A549 (cell line): ENCODE results near the gene MAGI2.

ENCODE experiments used
- CEBPB ChIP-seq, 2 experiments: fragments of >200 bp in 1 of 2; sonication (Bioruptor Twin) in 1 of 2; formaldehyde crosslinking in 1 of 2; IDR thresholded peaks; 2 replicates each; pipeline ENCODE4 v1.6.1; 2012 to 2016
- TF ChIP-seq, protein P1 (sequence below): fragments of 150-350 bp; IDR thresholded peaks from 2 replicates; pipeline ENCODE4 v1.6.1; 2014; ENCODE audit warnings: low read depth, mild to moderate bottlenecking, low read length
- TF ChIP-seq, protein P2 (sequence below): fragments of >200 bp; sonication (Bioruptor Twin); formaldehyde crosslinking; IDR thresholded peaks from 3 replicates; pipeline ENCODE4 v1.5.1; 2016
- TF ChIP-seq, protein P3 (sequence below): fragments of 200-600 bp; sonication (generic); IDR thresholded peaks from 2 replicates; pipeline ENCODE4 v1.6.1; 2016; ENCODE audit warnings: antibody characterized with exemption, mild to moderate bottlenecking, moderate library complexity

DNA sequence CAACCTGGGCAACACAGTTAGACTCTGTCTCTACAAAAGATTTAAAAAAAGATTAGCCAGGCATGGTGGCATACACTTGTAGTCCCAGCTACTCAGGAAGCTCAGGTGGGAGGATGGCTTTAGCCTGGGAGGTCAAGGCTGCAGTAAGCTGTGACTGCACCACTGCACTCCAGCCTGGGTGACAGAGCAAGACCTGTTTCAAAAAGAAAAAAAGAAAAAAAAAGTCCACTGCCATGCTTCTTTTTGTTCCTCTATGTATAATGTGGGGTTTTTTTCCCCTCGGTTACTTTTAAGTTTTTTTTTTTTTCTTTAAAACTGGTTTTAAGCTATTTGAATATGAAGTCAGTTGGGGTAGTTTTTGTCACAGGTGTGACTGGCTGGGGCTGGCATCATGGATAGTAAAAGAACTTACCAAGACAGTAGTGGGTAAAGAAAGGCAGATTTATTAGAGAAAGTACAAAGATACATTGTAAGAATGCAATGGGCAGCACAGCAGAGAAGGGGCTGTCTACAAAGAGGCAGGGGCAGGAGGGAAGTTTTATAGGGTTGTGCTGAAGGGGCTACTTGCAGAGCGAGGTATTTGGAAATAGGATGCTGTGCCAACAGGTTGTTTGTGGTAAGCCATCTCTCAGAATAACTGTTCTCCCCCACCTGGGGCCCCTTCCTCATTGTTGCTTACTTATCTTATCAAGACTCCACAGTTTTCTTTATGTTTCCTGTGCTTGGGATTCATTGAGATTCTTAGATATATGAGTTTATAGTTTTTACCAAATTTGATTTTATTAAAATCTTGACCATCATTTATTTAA is 1477.6 kb downstream of the MAGI2 start:
- TF ChIP-seq CEBPB (IDR thresholded peaks at IDR 0.05), result no peak
- TF ChIP-seq, protein P1, sequence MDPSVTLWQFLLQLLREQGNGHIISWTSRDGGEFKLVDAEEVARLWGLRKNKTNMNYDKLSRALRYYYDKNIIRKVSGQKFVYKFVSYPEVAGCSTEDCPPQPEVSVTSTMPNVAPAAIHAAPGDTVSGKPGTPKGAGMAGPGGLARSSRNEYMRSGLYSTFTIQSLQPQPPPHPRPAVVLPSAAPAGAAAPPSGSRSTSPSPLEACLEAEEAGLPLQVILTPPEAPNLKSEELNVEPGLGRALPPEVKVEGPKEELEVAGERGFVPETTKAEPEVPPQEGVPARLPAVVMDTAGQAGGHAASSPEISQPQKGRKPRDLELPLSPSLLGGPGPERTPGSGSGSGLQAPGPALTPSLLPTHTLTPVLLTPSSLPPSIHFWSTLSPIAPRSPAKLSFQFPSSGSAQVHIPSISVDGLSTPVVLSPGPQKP, result no peak
- TF ChIP-seq, protein P2, sequence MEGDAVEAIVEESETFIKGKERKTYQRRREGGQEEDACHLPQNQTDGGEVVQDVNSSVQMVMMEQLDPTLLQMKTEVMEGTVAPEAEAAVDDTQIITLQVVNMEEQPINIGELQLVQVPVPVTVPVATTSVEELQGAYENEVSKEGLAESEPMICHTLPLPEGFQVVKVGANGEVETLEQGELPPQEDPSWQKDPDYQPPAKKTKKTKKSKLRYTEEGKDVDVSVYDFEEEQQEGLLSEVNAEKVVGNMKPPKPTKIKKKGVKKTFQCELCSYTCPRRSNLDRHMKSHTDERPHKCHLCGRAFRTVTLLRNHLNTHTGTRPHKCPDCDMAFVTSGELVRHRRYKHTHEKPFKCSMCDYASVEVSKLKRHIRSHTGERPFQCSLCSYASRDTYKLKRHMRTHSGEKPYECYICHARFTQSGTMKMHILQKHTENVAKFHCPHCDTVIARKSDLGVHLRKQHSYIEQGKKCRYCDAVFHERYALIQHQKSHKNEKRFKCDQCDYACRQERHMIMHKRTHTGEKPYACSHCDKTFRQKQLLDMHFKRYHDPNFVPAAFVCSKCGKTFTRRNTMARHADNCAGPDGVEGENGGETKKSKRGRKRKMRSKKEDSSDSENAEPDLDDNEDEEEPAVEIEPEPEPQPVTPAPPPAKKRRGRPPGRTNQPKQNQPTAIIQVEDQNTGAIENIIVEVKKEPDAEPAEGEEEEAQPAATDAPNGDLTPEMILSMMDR, result no peak
- TF ChIP-seq, protein P3, sequence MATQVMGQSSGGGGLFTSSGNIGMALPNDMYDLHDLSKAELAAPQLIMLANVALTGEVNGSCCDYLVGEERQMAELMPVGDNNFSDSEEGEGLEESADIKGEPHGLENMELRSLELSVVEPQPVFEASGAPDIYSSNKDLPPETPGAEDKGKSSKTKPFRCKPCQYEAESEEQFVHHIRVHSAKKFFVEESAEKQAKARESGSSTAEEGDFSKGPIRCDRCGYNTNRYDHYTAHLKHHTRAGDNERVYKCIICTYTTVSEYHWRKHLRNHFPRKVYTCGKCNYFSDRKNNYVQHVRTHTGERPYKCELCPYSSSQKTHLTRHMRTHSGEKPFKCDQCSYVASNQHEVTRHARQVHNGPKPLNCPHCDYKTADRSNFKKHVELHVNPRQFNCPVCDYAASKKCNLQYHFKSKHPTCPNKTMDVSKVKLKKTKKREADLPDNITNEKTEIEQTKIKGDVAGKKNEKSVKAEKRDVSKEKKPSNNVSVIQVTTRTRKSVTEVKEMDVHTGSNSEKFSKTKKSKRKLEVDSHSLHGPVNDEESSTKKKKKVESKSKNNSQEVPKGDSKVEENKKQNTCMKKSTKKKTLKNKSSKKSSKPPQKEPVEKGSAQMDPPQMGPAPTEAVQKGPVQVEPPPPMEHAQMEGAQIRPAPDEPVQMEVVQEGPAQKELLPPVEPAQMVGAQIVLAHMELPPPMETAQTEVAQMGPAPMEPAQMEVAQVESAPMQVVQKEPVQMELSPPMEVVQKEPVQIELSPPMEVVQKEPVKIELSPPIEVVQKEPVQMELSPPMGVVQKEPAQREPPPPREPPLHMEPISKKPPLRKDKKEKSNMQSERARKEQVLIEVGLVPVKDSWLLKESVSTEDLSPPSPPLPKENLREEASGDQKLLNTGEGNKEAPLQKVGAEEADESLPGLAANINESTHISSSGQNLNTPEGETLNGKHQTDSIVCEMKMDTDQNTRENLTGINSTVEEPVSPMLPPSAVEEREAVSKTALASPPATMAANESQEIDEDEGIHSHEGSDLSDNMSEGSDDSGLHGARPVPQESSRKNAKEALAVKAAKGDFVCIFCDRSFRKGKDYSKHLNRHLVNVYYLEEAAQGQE, result no peak
